Ovary (tissue), 9 donors: ENCODE data around the gene TMEM62. TPM values are rescaled to one million over a fixed set of nuclear protein-coding genes. Genes with fewer than 3 reads are reported as not detected.

Experiments
- DNase-seq, 5 donors: peaks; one replicate each; pipeline ENCODE4 v3.0.0-alpha.2; 2019 to 2020
- H3K27ac ChIP-seq, 2 donors: fragments of 200-600 bp; one replicate each; pipeline versions ENCODE4 v1.5.1 to v1.8.0; 2019 to 2022
- H3K27me3 ChIP-seq: fragments of 200-600 bp; one replicate; pipeline ENCODE4 v1.8.0; 2022
- H3K36me3 ChIP-seq: fragments of 200-600 bp; sonication (generic); one replicate; pipeline ENCODE4 v1.5.1; 2019
- H3K4me1 ChIP-seq: one replicate; pipeline ENCODE4 v1.8.1; 2013; ENCODE audit warnings: mild to moderate bottlenecking, moderate library complexity; ENCODE audit not compliant: insufficient read depth
- H3K4me3 ChIP-seq: fragments of 200-600 bp; sonication (generic); one replicate; pipeline ENCODE4 v1.5.1; 2017
- H3K9me3 ChIP-seq, 2 donors: fragments of 200-600 bp in 1 of 2; sonication (generic) in 1 of 2; one replicate each; pipeline versions ENCODE4 v1.5.1 to v1.8.1; 2013 to 2019; ENCODE audit warnings: mild to moderate bottlenecking in 1 of 2, moderate library complexity in 1 of 2
- EP300 ChIP-seq: sonication (generic); formaldehyde crosslinking; IDR thresholded peaks from one replicate; pipeline ENCODE4 v1.6.1; 2017; ENCODE audit warnings: antibody characterized with exemption
- POLR2A ChIP-seq: fragments of 450-650 bp; IDR thresholded peaks from one replicate; pipeline ENCODE4 v1.6.1; 2017; ENCODE audit warnings: antibody characterized with exemption, mild to moderate bottlenecking, moderate library complexity
- WGBS, 3 donors: extraction: QIAGEN DNeasy Blood & Tissue Kit in 1 of 3; methylation state at CpG; one replicate each; pipeline versions ENCODE4 v1.1.5 to v1.1.7; 2013 to 2017; 5-methylcytosine and 5-hydroxymethylcytosine counted together
- intact Hi-C, 4 donors: fragments of 100-400 bp; cut with DNase I; formaldehyde crosslinking; loops; one replicate each; pipeline versions ENCODE4 v1.11.0 to v1.15.1; 2022 to 2023
- polyA plus RNA-seq, 2 donors: library from polyadenylated mRNA; stranded (reverse); fragments of 200-250 nt in 1 of 2; fragments of 350-450 nt in 1 of 2; fragmentation: Illumina TruSeq in 1 of 2; extraction: RNeasy Lipid Tissue Mini Kit (QIAGEN cat#74804) in 1 of 2; gene quantifications; one replicate each; pipeline ENCODE4 v1.2.3, GENCODE V29; 2013 to 2014
- total RNA-seq, 7 donors: library from RNA; depleted of rRNA in 2 of 7; stranded (reverse); fragments of >200 nt in 2 of 7; fragmentation: NEBNext Ultra II Directional in 3 of 7; extraction: Animal tissue kit (Norgen Biotek cat#: 25700) in 3 of 7; gene quantifications; one replicate each; pipeline versions ENCODE4 v1.1.0 to v1.2.4, GENCODE V29; 2016 to 2023
- TF ChIP-seq, protein P1 (sequence below), 3 donors: fragments of 450-650 bp in 2 of 3; fragments of 200-600 bp in 1 of 3; IDR thresholded peaks; one replicate each; pipeline versions ENCODE4 v1.5.1 to v1.8.0; 2016 to 2022; ENCODE audit warnings: antibody characterized with exemption in 3 of 3, mild to moderate bottlenecking in 1 of 3
- donor health status: DM: no; HTN: no; CAD: no; lungs with moderate emphysema.
- donor health status: DM: no; HTN: no; CAD: no.
- donor health status: Bipolar disorder and iron deficiency.
- donor health status: DM: yes; HTN: yes; CAD: no.
- donor health status: DM: no; HTN: no; CAD: no.
- donor health status: DM: yes; HTN: yes; CAD: no.

The TMEM62 gene
- total and polyA plus RNA-seq, 9 donors, result 6.6 to 17.4 (median 13.8) TPM

DNA sequence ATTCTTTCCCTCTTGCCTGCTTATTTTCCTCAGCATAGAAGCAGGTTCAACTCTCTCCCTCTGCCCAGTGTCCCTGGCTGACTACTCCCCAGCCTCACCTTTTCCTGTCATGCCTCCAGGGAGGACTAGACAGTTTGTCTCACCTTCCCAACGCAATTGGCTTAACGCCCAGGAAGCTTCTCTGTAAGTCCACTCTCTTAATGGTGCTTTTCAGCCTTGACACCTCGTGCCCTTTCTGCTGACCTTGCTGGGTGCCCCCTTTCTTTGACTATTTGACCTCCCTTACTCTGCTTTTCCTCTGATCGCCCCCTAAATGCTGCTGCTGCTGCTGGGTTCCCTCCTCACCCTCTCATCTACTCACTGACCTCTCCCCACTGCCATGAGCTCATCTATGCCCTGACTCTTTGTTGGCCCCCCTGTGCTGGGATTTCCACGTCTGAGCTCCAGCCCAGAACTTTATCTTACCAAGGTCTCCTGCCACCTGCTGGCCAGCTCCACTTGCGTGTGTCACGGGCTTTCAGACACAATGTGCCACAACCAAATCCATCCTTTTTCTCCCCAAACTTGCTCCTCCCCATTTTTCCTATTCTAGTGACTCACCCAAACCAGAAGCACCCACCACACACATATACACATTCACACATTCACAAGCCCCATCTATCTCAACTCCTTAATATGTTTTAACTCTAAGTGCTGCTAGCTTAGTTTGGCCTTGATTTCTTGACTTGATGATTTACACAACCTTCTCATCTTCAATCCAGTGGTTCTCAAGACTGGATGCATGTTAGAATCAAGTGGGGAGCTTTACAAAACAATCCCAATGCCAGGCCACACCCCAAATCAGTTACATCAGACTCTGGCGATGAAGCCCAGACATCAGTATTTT, 70.9 kb downstream of the TMEM62 start:
- DNase-seq, result peak in 1 of 5 donors; percentile 48
- H3K4me1 ChIP-seq, result no peaks in the 10 kb centered on the region
- TF ChIP-seq EP300 (no peak), POLR2A (no peak)
- TF ChIP-seq, protein P1, sequence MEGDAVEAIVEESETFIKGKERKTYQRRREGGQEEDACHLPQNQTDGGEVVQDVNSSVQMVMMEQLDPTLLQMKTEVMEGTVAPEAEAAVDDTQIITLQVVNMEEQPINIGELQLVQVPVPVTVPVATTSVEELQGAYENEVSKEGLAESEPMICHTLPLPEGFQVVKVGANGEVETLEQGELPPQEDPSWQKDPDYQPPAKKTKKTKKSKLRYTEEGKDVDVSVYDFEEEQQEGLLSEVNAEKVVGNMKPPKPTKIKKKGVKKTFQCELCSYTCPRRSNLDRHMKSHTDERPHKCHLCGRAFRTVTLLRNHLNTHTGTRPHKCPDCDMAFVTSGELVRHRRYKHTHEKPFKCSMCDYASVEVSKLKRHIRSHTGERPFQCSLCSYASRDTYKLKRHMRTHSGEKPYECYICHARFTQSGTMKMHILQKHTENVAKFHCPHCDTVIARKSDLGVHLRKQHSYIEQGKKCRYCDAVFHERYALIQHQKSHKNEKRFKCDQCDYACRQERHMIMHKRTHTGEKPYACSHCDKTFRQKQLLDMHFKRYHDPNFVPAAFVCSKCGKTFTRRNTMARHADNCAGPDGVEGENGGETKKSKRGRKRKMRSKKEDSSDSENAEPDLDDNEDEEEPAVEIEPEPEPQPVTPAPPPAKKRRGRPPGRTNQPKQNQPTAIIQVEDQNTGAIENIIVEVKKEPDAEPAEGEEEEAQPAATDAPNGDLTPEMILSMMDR (IDR thresholded peaks at IDR 0.05), result no peak
- no peak overlapping the region for H3K4me3 ChIP-seq
- intact Hi-C loops, result no loop called here
- H3K36me3 ChIP-seq, result no peaks in the 10 kb centered on the region
- no peaks in the 10 kb centered on the region for H3K27me3 ChIP-seq
- 27 to 35% (median 32%) methylated on average over 8 of the region's 8 CpGs for WGBS, 3 donors
- H3K27ac ChIP-seq, result no peak overlapping the region
- H3K9me3 ChIP-seq, result no peaks in the 10 kb centered on the region

DNA sequence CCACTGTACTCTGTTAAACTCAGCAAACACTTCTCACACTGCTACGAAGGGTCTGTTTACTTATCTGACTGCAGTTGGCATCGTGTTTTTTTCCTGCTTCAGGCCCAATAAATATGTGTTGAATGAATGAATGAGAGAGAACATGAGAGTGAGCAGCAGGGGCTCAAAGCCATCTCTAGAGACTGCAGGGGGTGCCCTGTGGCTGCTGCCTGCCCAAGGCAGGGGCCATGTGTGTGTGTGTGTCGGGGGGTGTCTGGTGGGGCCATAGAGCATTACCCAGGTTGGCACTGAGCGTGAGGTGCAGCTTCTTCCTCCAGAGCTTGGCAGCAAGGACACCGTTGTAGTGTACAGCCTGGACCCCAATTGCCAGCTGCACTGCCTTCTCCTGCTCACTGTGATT, 72.7 kb downstream of the TMEM62 start:
- 77 to 83% (median 79%) methylated on average over 5 of the region's 5 CpGs for WGBS, 3 donors
- intact Hi-C loops, result no loop called here

DNA sequence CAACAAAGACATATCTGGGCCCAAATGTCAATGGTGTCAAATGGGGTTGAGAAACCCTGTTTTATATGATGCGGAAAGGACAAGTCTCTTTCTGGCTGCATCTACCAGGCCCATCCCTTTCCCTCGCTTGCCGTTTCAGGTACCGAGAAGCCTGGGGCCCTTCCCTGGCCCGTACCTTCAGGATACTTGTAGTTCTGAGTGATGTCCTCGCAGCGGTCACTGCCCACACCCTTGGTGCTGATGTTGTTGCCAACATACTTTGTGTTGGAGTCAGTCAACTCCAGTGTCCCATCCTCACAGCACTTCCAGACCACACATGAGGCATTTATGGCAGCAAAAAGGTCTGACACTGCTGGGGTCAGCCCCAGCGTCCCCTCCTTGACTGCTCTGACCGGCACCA, 73.6 kb downstream of the TMEM62 start:
- Histone ChIP-seq H3K9me3 (no peaks in the 10 kb centered on the region), H3K27me3 (no peaks in the 10 kb centered on the region), H3K4me3 (no peak overlapping the region), H3K27ac (no peak overlapping the region), H3K36me3 (no peaks in the 10 kb centered on the region), H3K4me1 (no peaks in the 10 kb centered on the region)
- TF ChIP-seq, protein P1 (IDR thresholded peaks at IDR 0.05), result no peak
- TF ChIP-seq POLR2A (no peak), EP300 (no peak)
- 86 to 92% (median 87%) methylated on average over 9 of the region's 9 CpGs for WGBS, 3 donors
- DNase-seq, result no peak
- intact Hi-C loops, result no loop called here

More for the DNA sequence above, 72.7 kb downstream of the TMEM62 start:
- no peaks in the 10 kb centered on the region for H3K4me1 ChIP-seq
- no peak overlapping the region for H3K27ac ChIP-seq
- H3K4me3 ChIP-seq, result no peak overlapping the region
- H3K9me3 ChIP-seq, result no peaks in the 10 kb centered on the region
- DNase-seq, result no peak
- no peaks in the 10 kb centered on the region for H3K27me3 ChIP-seq
- no peaks in the 10 kb centered on the region for H3K36me3 ChIP-seq
- TF ChIP-seq, protein P1 (IDR thresholded peaks at IDR 0.05), result no peak

DNA sequence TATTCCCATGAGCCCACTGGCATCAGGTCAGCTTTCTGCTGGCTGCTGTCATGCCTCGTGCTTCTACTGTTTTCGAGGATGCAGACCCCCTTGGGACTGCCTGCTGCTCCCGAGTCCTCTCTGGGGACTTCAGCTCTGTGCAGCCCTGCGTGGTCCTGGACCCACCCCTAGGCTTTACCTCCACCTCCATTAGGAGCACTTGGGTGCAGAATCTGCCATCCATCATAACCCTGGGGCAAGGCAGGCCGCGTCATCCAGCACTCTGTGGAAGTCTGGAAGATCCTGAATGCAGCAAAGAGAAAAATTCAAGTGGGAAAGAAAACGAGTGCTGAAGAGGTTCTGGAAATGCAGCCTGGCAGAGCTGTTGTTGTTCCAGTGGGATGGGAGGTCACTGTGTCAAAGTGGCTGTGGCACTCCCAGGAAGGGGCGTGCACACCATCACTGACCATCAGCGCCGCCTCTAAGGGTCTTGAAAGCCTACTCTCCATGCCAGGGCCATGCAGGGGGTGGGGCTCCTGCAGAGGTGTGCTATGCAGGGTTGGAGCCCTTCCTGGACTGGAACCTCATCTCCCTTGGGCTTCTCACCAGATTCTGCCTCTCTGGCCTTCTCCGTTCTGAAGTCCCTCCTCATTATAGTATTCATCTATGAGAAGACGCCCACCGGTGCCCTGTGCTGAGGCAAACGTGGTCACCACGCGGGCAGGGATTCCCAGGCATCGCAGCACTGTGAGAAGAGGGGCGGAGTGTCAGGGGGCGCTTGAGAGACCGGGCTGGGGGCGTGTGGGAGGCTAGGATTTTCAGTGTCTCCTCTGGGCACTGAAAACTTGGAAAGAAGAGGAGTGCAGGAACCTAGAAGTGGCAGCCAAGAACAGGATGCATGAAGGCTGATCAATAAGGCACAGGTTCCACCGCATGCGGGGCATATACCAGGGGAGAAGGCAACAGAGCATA, 74.9 kb downstream of the TMEM62 start:
- no peaks in the 10 kb centered on the region for H3K36me3 ChIP-seq
- WGBS, 3 donors, result 54 to 64% (median 61%) methylated on average over 23 of the region's 23 CpGs
- intact Hi-C loops, result no loop called here
- H3K27ac ChIP-seq, result no peak overlapping the region
- H3K27me3 ChIP-seq, result no peaks in the 10 kb centered on the region
- no peaks in the 10 kb centered on the region for H3K9me3 ChIP-seq
- DNase-seq, result no peak
- H3K4me3 ChIP-seq, result no peak overlapping the region
- no peaks in the 10 kb centered on the region for H3K4me1 ChIP-seq
- no peak for TF ChIP-seq EP300
- TF ChIP-seq, protein P1 (IDR thresholded peaks at IDR 0.05), result no peak
- no peak for TF ChIP-seq POLR2A
